GM12878 (cell line): ENCODE results near the gene BEST2. TPM values are rescaled to one million over a fixed set of nuclear protein-coding genes. Genes with fewer than 3 reads are reported as not detected.

Source experiments
- KLF5 ChIP-seq: fragments of 450-650 bp; IDR thresholded peaks from 2 replicates; pipeline ENCODE4 v1.6.1; 2014; ENCODE audit warnings: mild to moderate bottlenecking; ENCODE audit not compliant: partially characterized antibody
- MYC ChIP-seq: IDR thresholded peaks from 2 replicates; pipeline ENCODE4 v1.6.1; 2011; ENCODE audit warnings: mild to moderate bottlenecking, low read length, moderate library complexity, inconsistent platforms; ENCODE audit not compliant: insufficient read depth, insufficient replicate concordance, insufficient read length, severe bottlenecking
- NBN ChIP-seq: fragments of 450-650 bp; IDR thresholded peaks from 2 replicates; pipeline ENCODE4 v1.6.1; 2016
- POLR2AphosphoS5 ChIP-seq: IDR thresholded peaks from 2 replicates; pipeline ENCODE4 v1.6.1; 2011; ENCODE audit warnings: mild to moderate bottlenecking, low read length, inconsistent platforms
- SMAD1 ChIP-seq: fragments of 450-650 bp; IDR thresholded peaks from 2 replicates; pipeline ENCODE4 v1.6.1; 2018; ENCODE audit warnings: mild to moderate bottlenecking, low read depth; ENCODE audit not compliant: partially characterized antibody
- TARDBP ChIP-seq: IDR thresholded peaks from 2 replicates; pipeline ENCODE4 v1.6.1; 2016; ENCODE audit warnings: borderline replicate concordance
- ZNF274 ChIP-seq: IDR thresholded peaks from one replicate; pipeline ENCODE4 v1.8.0; 2011; ENCODE audit not compliant: insufficient read length, insufficient read depth
- polyA plus RNA-seq, 11 experiments: library from polyadenylated mRNA; depleted of rRNA in 4 of 11; unstranded in 6 of 11; stranded (reverse) in 5 of 11; fragments of >200 nt; fragmentation: Nextera tagmentation in 4 of 11; fragmentation: Illumina TruSeq in 1 of 11; extraction: Ambion mirVana in 4 of 11; extraction: Trizol in 1 of 11; gene quantifications; 1 replicate in 1 of 11; 2 replicates in 10 of 11; pipeline versions ENCODE4 v1.2.1 to v1.2.3, GENCODE V29; 2011 to 2016; ENCODE audit warnings: inconsistent platforms in 2 of 11, missing spikeins in 2 of 11, low read depth in 1 of 11
- total RNA-seq, 4 experiments: library from RNA; depleted of rRNA in 3 of 4; stranded (reverse); fragments of >200 nt in 3 of 4; fragmentation: Illumina TruSeq in 1 of 4; extraction: Trizol in 1 of 4; gene quantifications; 2 replicates each; pipeline versions ENCODE4 v1.2.1 to v1.2.3, GENCODE V29; 2013 to 2021
- TF ChIP-seq, protein P1 (sequence below): fragments of 450-650 bp; conservative IDR thresholded peaks from 2 replicates; pipeline ENCODE4 v1.6.1; 2017; ENCODE audit warnings: mild to moderate bottlenecking, moderate library complexity
- TF ChIP-seq, protein P2 (sequence below): IDR thresholded peaks from 2 replicates; pipeline ENCODE4 v1.6.1; 2012; ENCODE audit warnings: improper control_type of control experiment, low read depth, low read length; ENCODE audit not compliant: insufficient replicate concordance
- TF ChIP-seq, protein P3 (sequence below): fragments of 450-650 bp; IDR thresholded peaks from 2 replicates; pipeline ENCODE4 v1.6.1; 2017; ENCODE audit warnings: borderline replicate concordance
- TF ChIP-seq, protein P4 (sequence below): IDR thresholded peaks from 2 replicates; pipeline ENCODE4 v1.6.1; 2011; ENCODE audit warnings: mild to moderate bottlenecking, low read depth, low read length, moderate library complexity; ENCODE audit not compliant: insufficient replicate concordance
- TF ChIP-seq, protein P5 (sequence below): fragments of 450-650 bp; IDR thresholded peaks from 2 replicates; pipeline ENCODE4 v1.6.1; 2018; ENCODE audit warnings: mild to moderate bottlenecking, low read depth, moderate library complexity; ENCODE audit not compliant: partially characterized antibody
- TF ChIP-seq, protein P6 (sequence below): IDR thresholded peaks from 2 replicates; pipeline ENCODE4 v1.6.1; 2012; ENCODE audit warnings: low read depth, low read length, improper control_type of control experiment

The BEST2 gene
- total and polyA plus RNA-seq, 10 of the 15 experiments (the other 5 are each of a cell fraction or from before 2014, with no cell fraction given): not detected

DNA sequence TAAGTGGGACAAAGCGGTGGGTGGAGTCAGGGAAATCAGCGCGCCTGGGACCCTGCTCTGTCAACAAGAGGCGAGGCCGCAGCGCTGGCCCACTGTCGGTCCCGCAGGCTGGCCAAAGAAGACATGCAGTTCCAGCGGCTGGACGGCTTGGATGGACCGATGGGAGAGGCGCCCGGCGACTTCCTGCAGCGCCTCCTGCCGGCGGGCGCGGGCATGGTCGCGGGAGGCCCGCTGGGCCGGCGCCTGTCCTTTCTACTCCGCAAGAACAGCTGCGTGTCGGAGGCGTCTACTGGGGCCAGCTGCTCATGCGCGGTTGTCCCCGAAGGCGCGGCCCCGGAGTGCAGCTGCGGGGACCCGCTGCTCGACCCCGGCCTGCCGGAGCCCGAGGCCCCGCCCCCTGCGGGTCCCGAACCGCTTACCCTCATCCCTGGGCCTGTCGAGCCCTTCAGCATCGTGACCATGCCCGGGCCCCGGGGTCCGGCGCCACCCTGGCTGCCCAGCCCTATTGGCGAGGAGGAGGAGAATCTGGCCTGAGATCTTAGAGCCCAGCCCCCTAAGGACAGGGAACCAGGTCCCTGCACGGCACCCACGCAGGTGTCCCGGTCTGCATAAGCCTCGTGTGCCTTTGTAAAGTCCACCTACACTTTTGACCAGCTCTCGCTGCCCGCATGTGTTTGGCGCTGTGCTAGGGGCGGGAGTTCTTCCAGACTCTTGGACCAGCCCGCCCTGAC, 6.1 kb downstream of the BEST2 start (continued):
- TF ChIP-seq, protein P1, sequence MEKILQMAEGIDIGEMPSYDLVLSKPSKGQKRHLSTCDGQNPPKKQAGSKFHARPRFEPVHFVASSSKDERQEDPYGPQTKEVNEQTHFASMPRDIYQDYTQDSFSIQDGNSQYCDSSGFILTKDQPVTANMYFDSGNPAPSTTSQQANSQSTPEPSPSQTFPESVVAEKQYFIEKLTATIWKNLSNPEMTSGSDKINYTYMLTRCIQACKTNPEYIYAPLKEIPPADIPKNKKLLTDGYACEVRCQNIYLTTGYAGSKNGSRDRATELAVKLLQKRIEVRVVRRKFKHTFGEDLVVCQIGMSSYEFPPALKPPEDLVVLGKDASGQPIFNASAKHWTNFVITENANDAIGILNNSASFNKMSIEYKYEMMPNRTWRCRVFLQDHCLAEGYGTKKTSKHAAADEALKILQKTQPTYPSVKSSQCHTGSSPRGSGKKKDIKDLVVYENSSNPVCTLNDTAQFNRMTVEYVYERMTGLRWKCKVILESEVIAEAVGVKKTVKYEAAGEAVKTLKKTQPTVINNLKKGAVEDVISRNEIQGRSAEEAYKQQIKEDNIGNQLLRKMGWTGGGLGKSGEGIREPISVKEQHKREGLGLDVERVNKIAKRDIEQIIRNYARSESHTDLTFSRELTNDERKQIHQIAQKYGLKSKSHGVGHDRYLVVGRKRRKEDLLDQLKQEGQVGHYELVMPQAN: no peak
- TF ChIP-seq NBN: no peak
- TF ChIP-seq, protein P2, sequence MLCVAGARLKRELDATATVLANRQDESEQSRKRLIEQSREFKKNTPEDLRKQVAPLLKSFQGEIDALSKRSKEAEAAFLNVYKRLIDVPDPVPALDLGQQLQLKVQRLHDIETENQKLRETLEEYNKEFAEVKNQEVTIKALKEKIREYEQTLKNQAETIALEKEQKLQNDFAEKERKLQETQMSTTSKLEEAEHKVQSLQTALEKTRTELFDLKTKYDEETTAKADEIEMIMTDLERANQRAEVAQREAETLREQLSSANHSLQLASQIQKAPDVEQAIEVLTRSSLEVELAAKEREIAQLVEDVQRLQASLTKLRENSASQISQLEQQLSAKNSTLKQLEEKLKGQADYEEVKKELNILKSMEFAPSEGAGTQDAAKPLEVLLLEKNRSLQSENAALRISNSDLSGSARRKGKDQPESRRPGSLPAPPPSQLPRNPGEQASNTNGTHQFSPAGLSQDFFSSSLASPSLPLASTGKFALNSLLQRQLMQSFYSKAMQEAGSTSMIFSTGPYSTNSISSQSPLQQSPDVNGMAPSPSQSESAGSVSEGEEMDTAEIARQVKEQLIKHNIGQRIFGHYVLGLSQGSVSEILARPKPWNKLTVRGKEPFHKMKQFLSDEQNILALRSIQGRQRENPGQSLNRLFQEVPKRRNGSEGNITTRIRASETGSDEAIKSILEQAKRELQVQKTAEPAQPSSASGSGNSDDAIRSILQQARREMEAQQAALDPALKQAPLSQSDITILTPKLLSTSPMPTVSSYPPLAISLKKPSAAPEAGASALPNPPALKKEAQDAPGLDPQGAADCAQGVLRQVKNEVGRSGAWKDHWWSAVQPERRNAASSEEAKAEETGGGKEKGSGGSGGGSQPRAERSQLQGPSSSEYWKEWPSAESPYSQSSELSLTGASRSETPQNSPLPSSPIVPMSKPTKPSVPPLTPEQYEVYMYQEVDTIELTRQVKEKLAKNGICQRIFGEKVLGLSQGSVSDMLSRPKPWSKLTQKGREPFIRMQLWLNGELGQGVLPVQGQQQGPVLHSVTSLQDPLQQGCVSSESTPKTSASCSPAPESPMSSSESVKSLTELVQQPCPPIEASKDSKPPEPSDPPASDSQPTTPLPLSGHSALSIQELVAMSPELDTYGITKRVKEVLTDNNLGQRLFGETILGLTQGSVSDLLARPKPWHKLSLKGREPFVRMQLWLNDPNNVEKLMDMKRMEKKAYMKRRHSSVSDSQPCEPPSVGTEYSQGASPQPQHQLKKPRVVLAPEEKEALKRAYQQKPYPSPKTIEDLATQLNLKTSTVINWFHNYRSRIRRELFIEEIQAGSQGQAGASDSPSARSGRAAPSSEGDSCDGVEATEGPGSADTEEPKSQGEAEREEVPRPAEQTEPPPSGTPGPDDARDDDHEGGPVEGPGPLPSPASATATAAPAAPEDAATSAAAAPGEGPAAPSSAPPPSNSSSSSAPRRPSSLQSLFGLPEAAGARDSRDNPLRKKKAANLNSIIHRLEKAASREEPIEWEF: no peak
- TF ChIP-seq KLF5: no peak
- TF ChIP-seq, protein P3, sequence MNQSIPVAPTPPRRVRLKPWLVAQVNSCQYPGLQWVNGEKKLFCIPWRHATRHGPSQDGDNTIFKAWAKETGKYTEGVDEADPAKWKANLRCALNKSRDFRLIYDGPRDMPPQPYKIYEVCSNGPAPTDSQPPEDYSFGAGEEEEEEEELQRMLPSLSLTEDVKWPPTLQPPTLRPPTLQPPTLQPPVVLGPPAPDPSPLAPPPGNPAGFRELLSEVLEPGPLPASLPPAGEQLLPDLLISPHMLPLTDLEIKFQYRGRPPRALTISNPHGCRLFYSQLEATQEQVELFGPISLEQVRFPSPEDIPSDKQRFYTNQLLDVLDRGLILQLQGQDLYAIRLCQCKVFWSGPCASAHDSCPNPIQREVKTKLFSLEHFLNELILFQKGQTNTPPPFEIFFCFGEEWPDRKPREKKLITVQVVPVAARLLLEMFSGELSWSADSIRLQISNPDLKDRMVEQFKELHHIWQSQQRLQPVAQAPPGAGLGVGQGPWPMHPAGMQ: no peak
- TF ChIP-seq, protein P4, sequence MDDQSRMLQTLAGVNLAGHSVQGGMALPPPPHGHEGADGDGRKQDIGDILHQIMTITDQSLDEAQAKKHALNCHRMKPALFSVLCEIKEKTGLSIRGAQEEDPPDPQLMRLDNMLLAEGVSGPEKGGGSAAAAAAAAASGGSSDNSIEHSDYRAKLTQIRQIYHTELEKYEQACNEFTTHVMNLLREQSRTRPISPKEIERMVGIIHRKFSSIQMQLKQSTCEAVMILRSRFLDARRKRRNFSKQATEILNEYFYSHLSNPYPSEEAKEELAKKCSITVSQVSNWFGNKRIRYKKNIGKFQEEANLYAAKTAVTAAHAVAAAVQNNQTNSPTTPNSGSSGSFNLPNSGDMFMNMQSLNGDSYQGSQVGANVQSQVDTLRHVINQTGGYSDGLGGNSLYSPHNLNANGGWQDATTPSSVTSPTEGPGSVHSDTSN: no peak
- no peak for TF ChIP-seq SMAD1
- TF ChIP-seq MYC: no peak
- no peak for TF ChIP-seq TARDBP
- TF ChIP-seq, protein P5, sequence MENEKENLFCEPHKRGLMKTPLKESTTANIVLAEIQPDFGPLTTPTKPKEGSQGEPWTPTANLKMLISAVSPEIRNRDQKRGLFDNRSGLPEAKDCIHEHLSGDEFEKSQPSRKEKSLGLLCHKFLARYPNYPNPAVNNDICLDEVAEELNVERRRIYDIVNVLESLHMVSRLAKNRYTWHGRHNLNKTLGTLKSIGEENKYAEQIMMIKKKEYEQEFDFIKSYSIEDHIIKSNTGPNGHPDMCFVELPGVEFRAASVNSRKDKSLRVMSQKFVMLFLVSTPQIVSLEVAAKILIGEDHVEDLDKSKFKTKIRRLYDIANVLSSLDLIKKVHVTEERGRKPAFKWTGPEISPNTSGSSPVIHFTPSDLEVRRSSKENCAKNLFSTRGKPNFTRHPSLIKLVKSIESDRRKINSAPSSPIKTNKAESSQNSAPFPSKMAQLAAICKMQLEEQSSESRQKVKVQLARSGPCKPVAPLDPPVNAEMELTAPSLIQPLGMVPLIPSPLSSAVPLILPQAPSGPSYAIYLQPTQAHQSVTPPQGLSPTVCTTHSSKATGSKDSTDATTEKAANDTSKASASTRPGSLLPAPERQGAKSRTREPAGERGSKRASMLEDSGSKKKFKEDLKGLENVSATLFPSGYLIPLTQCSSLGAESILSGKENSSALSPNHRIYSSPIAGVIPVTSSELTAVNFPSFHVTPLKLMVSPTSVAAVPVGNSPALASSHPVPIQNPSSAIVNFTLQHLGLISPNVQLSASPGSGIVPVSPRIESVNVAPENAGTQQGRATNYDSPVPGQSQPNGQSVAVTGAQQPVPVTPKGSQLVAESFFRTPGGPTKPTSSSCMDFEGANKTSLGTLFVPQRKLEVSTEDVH: no peak
- TF ChIP-seq POLR2AphosphoS5: no peak
- TF ChIP-seq ZNF274: no peak
- TF ChIP-seq, protein P6, sequence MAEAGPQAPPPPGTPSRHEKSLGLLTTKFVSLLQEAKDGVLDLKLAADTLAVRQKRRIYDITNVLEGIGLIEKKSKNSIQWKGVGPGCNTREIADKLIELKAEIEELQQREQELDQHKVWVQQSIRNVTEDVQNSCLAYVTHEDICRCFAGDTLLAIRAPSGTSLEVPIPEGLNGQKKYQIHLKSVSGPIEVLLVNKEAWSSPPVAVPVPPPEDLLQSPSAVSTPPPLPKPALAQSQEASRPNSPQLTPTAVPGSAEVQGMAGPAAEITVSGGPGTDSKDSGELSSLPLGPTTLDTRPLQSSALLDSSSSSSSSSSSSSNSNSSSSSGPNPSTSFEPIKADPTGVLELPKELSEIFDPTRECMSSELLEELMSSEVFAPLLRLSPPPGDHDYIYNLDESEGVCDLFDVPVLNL: no peak
